H9 (cell line): ENCODE measurements around the gene COG3. TPM values are rescaled to one million over a fixed set of nuclear protein-coding genes. Genes with fewer than 3 reads are reported as not detected.

Experiments
- DNase-seq: peaks from one replicate; pipeline ENCODE4 v3.0.0-alpha.2; 2017
- H2AFZ ChIP-seq: one replicate; pipeline ENCODE4 v1.6.1; 2013; ENCODE audit warnings: mild to moderate bottlenecking, low read length, control low read depth, moderate library complexity
- H2AK5ac ChIP-seq: 2 replicates; pipeline ENCODE4 v1.6.1; 2013; ENCODE audit warnings: low read length, control low read depth, mixed read lengths; ENCODE audit not compliant: insufficient read length
- H2BK120ac ChIP-seq: one replicate; pipeline ENCODE4 v1.6.1; 2013; ENCODE audit warnings: low read depth, mild to moderate bottlenecking, low read length, control low read depth, inconsistent platforms; ENCODE audit not compliant: poor library complexity, severe bottlenecking
- H2BK12ac ChIP-seq: 2 replicates; pipeline ENCODE4 v1.6.1; 2013; ENCODE audit warnings: low read length, control low read depth, mixed read lengths, low read depth; ENCODE audit not compliant: insufficient read length
- H2BK15ac ChIP-seq: 2 replicates; pipeline ENCODE4 v1.6.1; 2013; ENCODE audit warnings: low read depth, low read length, control low read depth
- H2BK20ac ChIP-seq: one replicate; pipeline ENCODE4 v1.6.1; 2013; ENCODE audit warnings: low read depth, mild to moderate bottlenecking, low read length, control low read depth, inconsistent platforms; ENCODE audit not compliant: poor library complexity, severe bottlenecking
- H2BK5ac ChIP-seq: 2 replicates; pipeline ENCODE4 v1.6.1; 2013; ENCODE audit warnings: low read length, control low read depth, mixed read lengths; ENCODE audit not compliant: insufficient read length
- H3K14ac ChIP-seq: 2 replicates; pipeline ENCODE4 v1.6.1; 2013; ENCODE audit warnings: low read length, control low read depth; ENCODE audit not compliant: insufficient read depth
- H3K18ac ChIP-seq: 2 replicates; pipeline ENCODE4 v1.6.1; 2013; ENCODE audit warnings: low read depth, mild to moderate bottlenecking, mixed read lengths, low read length, control low read depth; ENCODE audit not compliant: insufficient read length
- H3K23ac ChIP-seq: 2 replicates; pipeline ENCODE4 v1.6.1; 2013; ENCODE audit warnings: low read length, control low read depth, mixed read lengths, low read depth; ENCODE audit not compliant: insufficient read length
- H3K23me2 ChIP-seq: 2 replicates; pipeline ENCODE4 v1.6.1; 2013; ENCODE audit warnings: low read depth, mild to moderate bottlenecking, mixed read lengths, low read length, control low read depth; ENCODE audit not compliant: insufficient read length, poor library complexity, severe bottlenecking
- H3K27ac ChIP-seq: 2 replicates; pipeline ENCODE4 v1.5.1; 2013; ENCODE audit warnings: low read length, control low read depth, mixed read lengths, low read depth; ENCODE audit not compliant: insufficient read length
- H3K27me3 ChIP-seq: 2 replicates; pipeline ENCODE4 v1.6.1; 2013; ENCODE audit warnings: low read length, control low read depth, inconsistent platforms; ENCODE audit not compliant: insufficient read depth
- H3K4ac ChIP-seq: 2 replicates; pipeline ENCODE4 v1.6.1; 2013; ENCODE audit warnings: low read depth, mild to moderate bottlenecking, control low read depth, inconsistent platforms, low read length, moderate library complexity
- H3K4me1 ChIP-seq: 2 replicates; pipeline ENCODE4 v1.6.1; 2013; ENCODE audit warnings: low read length, control low read depth, inconsistent platforms; ENCODE audit not compliant: insufficient read depth
- H3K4me2 ChIP-seq: 2 replicates; pipeline ENCODE4 v1.6.1; 2013; ENCODE audit warnings: low read length, control low read depth, mixed read lengths; ENCODE audit not compliant: insufficient read length, insufficient read depth
- H3K56ac ChIP-seq: 2 replicates; pipeline ENCODE4 v1.6.1; 2013; ENCODE audit warnings: low read depth, mild to moderate bottlenecking, mixed read lengths, low read length, control low read depth; ENCODE audit not compliant: insufficient read length
- H3K79me1 ChIP-seq: 2 replicates; pipeline ENCODE4 v1.6.1; 2013; ENCODE audit warnings: low read depth, mild to moderate bottlenecking, moderate library complexity, low read length, control low read depth, inconsistent platforms; ENCODE audit not compliant: insufficient read depth, poor library complexity, severe bottlenecking
- H3K79me2 ChIP-seq: 2 replicates; pipeline ENCODE4 v1.6.1; 2013; ENCODE audit warnings: low read length, control low read depth, inconsistent platforms; ENCODE audit not compliant: insufficient read depth
- H3K9ac ChIP-seq: 2 replicates; pipeline ENCODE4 v1.6.1; 2013; ENCODE audit warnings: low read length, control low read depth, mixed read lengths; ENCODE audit not compliant: insufficient read length; ENCODE audit errors: extremely low read depth
- H3K9me3 ChIP-seq: one replicate; pipeline ENCODE4 v1.6.1; 2013; ENCODE audit warnings: low read depth, low read length, inconsistent platforms; ENCODE audit not compliant: control insufficient read depth
- H3T11ph ChIP-seq: one replicate; pipeline ENCODE4 v1.6.1; 2013; ENCODE audit warnings: mild to moderate bottlenecking, low read length, control low read depth, inconsistent platforms
- H4K20me1 ChIP-seq: one replicate; pipeline ENCODE4 v1.6.1; 2013; ENCODE audit not compliant: control insufficient read depth, insufficient read length, insufficient read depth
- H4K5ac ChIP-seq: 2 replicates; pipeline ENCODE4 v1.6.1; 2013; ENCODE audit warnings: low read depth, mild to moderate bottlenecking, mixed read lengths, low read length, control low read depth; ENCODE audit not compliant: insufficient read length
- H4K8ac ChIP-seq: replicated peaks from 2 replicates; pipeline ENCODE4 v1.6.1; 2013; ENCODE audit warnings: low read length, control low read depth, mixed read lengths, low read depth; ENCODE audit not compliant: insufficient read length
- H4K91ac ChIP-seq: 2 replicates; pipeline ENCODE4 v1.6.1; 2013; ENCODE audit warnings: low read depth, mild to moderate bottlenecking, moderate library complexity, mixed read lengths, low read length, control low read depth; ENCODE audit not compliant: insufficient read length
- H3K27ac Mint-ChIP-seq, 3 experiments: 2 replicates in 2 of 3; 3 replicates in 1 of 3; pipeline ENCODE4 v1.8.0; 2020 to 2021; ENCODE audit warnings: mixed read lengths in 3 of 3, mild to moderate bottlenecking in 1 of 3, moderate library complexity in 1 of 3
- H3K27me3 Mint-ChIP-seq: 2 replicates; pipeline ENCODE4 v1.8.0; 2021; ENCODE audit warnings: low read depth, mild to moderate bottlenecking, moderate library complexity, mixed read lengths
- H3K36me3 Mint-ChIP-seq, 3 experiments: 2 replicates in 2 of 3; 3 replicates in 1 of 3; pipeline ENCODE4 v1.8.0; 2020 to 2021; ENCODE audit warnings: low read depth in 3 of 3, mixed read lengths in 3 of 3; ENCODE audit not compliant: insufficient read depth in 1 of 3
- H3K4me1 Mint-ChIP-seq, 2 experiments: 2 replicates each; pipeline ENCODE4 v1.8.0; 2020; ENCODE audit warnings: mixed read lengths in 2 of 2
- H3K4me3 Mint-ChIP-seq, 2 experiments: 2 replicates in 1 of 2; 3 replicates in 1 of 2; pipeline ENCODE4 v1.8.0; 2020 to 2021; ENCODE audit warnings: mild to moderate bottlenecking in 2 of 2, mixed read lengths in 2 of 2, moderate library complexity in 1 of 2
- H3K9me3 Mint-ChIP-seq, 2 experiments: 2 replicates in 1 of 2; 3 replicates in 1 of 2; pipeline ENCODE4 v1.8.0; 2020; ENCODE audit warnings: mild to moderate bottlenecking in 2 of 2, mixed read lengths in 2 of 2, moderate library complexity in 1 of 2
- WGBS: extraction: QIAGEN DNeasy Blood & Tissue Kit; methylation state at CpG from one replicate; pipeline ENCODE4 v1.1.7; 2013; ENCODE audit warnings: missing lambda C conversion rate, low lambda C conversion rate, mixed read lengths; ENCODE audit not compliant: insufficient read length; ENCODE audit errors: extremely low coverage; 5-methylcytosine and 5-hydroxymethylcytosine counted together
- total RNA-seq: library from RNA; stranded (reverse); gene quantifications from 2 replicates; pipeline ENCODE4 v1.2.1, GENCODE V29; 2021
- TF ChIP-seq, protein P1 (sequence below): fragments of 200-600 bp; sonication (generic); conservative IDR thresholded peaks from 3 replicates; pipeline ENCODE4 v1.8.0; 2021; ENCODE audit warnings: antibody characterized with exemption, mild to moderate bottlenecking

The COG3 gene
- total RNA-seq, 1 experiment from 2014 or later = 16.5 TPM

DNA sequence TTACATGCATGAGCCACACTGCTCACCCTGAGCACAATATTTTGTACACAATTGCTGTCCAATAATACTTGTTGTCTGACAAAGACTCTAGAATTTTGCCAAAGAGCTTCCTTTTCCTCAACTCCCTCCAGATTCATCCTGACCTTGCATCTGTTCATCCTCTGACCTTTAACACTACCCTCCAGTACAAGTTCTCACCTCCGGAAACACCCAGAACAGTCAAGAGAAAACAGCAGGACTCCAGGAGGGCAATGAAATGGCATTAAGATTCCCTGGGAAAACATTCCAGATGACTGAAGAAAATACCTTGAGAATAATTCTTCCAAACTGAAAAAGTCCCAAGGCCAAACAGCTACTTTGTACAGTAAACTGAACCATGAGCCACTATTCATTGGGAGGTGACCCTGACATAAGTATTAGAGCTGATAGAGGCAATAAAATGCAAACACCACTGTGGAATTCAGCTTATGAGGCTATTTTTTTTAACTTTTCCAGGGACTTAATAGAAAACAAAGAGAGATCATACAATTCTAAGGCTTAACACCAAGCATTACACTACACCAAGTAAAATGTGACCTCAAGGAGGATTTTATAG lies 15.7 kb upstream of the COG3 start:
- no peak overlapping the region for H3K23ac ChIP-seq
- no peak overlapping the region for H2AK5ac ChIP-seq
- H3K9me3 Mint-ChIP-seq = peaks cover 0 to 2% of the 10 kb centered on the region in 2 experiments; a peak in 2 of 5 replicates
- H3K4me1 ChIP-seq = no peaks in the 10 kb centered on the region
- no peaks in the 10 kb centered on the region for H3K79me1 ChIP-seq
- H3K79me2 ChIP-seq = no peaks in the 10 kb centered on the region
- no peak overlapping the region for H4K8ac ChIP-seq
- WGBS = no CpG with 5 or more reads among the region's 1 CpG
- no peak overlapping the region for H4K91ac ChIP-seq
- no peak overlapping the region for H3K27ac Mint-ChIP-seq
- H4K20me1 ChIP-seq = no peaks in the 10 kb centered on the region
- H3K4me3 Mint-ChIP-seq = no peak overlapping the region
- H3K4ac ChIP-seq = no peak overlapping the region
- peaks cover 16 to 22% of the 10 kb centered on the region in 2 experiments for H3K4me1 Mint-ChIP-seq
- H2BK5ac ChIP-seq = no peak overlapping the region
- no peaks in the 10 kb centered on the region for H3K23me2 ChIP-seq
- TF ChIP-seq, protein P1, sequence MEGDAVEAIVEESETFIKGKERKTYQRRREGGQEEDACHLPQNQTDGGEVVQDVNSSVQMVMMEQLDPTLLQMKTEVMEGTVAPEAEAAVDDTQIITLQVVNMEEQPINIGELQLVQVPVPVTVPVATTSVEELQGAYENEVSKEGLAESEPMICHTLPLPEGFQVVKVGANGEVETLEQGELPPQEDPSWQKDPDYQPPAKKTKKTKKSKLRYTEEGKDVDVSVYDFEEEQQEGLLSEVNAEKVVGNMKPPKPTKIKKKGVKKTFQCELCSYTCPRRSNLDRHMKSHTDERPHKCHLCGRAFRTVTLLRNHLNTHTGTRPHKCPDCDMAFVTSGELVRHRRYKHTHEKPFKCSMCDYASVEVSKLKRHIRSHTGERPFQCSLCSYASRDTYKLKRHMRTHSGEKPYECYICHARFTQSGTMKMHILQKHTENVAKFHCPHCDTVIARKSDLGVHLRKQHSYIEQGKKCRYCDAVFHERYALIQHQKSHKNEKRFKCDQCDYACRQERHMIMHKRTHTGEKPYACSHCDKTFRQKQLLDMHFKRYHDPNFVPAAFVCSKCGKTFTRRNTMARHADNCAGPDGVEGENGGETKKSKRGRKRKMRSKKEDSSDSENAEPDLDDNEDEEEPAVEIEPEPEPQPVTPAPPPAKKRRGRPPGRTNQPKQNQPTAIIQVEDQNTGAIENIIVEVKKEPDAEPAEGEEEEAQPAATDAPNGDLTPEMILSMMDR = no peak
- H4K5ac ChIP-seq = no peak overlapping the region
- no peak overlapping the region for H2AFZ ChIP-seq
- H3K9ac ChIP-seq = no peak overlapping the region
- H3K18ac ChIP-seq = no peak overlapping the region
- no peak overlapping the region for H3T11ph ChIP-seq
- H3K27me3 Mint-ChIP-seq = no peaks in the 10 kb centered on the region
- no peak overlapping the region for H2BK12ac ChIP-seq
- H3K36me3 Mint-ChIP-seq = no peaks in the 10 kb centered on the region; a peak in 1 of 7 replicates
- H2BK20ac ChIP-seq = no peak overlapping the region
- no peak overlapping the region for H3K56ac ChIP-seq
- H3K14ac ChIP-seq = no peak overlapping the region
- DNase-seq = no peak
- no peaks in the 10 kb centered on the region for H3K27me3 ChIP-seq
- no peak overlapping the region for H2BK120ac ChIP-seq
- no peak overlapping the region for H3K4me2 ChIP-seq
- H3K9me3 ChIP-seq = no peaks in the 10 kb centered on the region
- no peak overlapping the region for H2BK15ac ChIP-seq
- H3K27ac ChIP-seq = no peak overlapping the region
